Suprapubic skin (tissue), 4 donors: ENCODE measurements around the gene MYH10.

Experiments
- CTCF ChIP-seq, 2 donors: fragments of 200-600 bp in 1 of 2; fragments of 450-650 bp in 1 of 2; sonication (generic) in 1 of 2; IDR thresholded peaks; one replicate each; pipeline ENCODE4 v1.5.1; 2016 to 2019; ENCODE audit warnings: antibody characterized with exemption in 2 of 2, mild to moderate bottlenecking in 1 of 2, moderate library complexity in 1 of 2
- EP300 ChIP-seq: sonication (generic); formaldehyde crosslinking; IDR thresholded peaks from one replicate; pipeline ENCODE4 v1.6.1; 2017; ENCODE audit warnings: antibody characterized with exemption
- POLR2AphosphoS5 ChIP-seq, 3 donors: sonication (generic); formaldehyde crosslinking; IDR thresholded peaks; one replicate each; pipeline ENCODE4 v1.6.1; 2017; ENCODE audit warnings: antibody characterized with exemption in 3 of 3

DNA sequence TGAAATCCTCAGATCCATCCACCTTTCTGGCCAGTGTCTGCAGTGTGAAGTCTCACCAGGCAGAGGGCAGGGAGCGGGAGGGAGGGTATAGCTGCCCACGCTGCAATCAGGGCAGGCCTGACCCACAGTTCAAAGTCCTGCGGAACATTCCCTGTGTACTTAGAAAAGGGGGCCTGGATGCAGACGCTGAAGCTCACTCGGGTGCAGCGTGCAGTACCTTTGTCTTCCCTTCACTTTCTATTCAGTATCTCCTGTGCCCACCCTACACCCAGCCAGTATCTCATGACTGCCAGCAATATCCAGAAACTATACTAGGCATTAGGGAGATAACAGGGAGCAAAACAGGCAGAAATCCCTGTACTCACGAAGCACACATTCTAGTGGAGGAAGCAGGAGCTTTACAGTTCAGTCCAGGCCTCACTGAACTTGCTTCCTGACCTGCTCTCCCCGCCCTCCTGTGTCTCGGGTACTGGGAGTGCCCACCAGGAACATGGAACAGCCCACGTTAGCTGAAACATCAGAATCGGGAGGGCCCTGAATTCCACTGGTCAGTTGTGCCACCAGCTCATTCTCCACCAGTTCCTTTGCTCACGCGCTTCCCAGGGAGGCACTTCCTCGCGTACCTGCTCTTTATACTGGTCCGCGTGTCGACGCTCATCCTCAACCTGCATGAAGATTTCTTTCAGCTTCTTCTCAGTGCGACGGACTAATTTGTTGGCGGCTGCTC lies 152.6 kb downstream of the MYH10 start:
- no peak for TF ChIP-seq CTCF (IDR thresholded peaks at IDR 0.05)
- no peak for TF ChIP-seq POLR2AphosphoS5 (IDR thresholded peaks at IDR 0.05)
- no peak for TF ChIP-seq EP300
